Calu3 (cell line): Measurements from ENCODE around the gene SSTR4. TPM values are rescaled to one million over a fixed set of nuclear protein-coding genes. Genes with fewer than 3 reads are reported as not detected.

Source experiments
- BruUV-seq: library from RNA; stranded (reverse); fragments of 400-500 nt; replicated peaks from 2 replicates; lab custom pipeline; 2021; lab: Mats Ljungman, UMichigan
- CTCF ChIA-PET: fragments of 300-600 bp; sonication (Branson Sonifier 250); formaldehyde crosslinking; loops from one replicate; lab custom pipeline; 2022; ENCODE audit warnings: antibody characterized with exemption; lab: Charles Lee
- DNase-seq: peaks from one replicate; pipeline ENCODE4 v3.0.0; 2022
- H3K27ac Mint-ChIP-seq: one replicate; pipeline ENCODE4 v1.8.0; 2022; ENCODE audit warnings: mixed read lengths; ENCODE audit not compliant: unreplicated experiment
- H3K27me3 Mint-ChIP-seq: one replicate; pipeline ENCODE4 v1.8.0; 2022; ENCODE audit warnings: mixed read lengths; ENCODE audit not compliant: unreplicated experiment
- H3K36me3 Mint-ChIP-seq: one replicate; pipeline ENCODE4 v1.8.0; 2022; ENCODE audit warnings: mild to moderate bottlenecking, moderate library complexity, mixed read lengths; ENCODE audit not compliant: insufficient read depth, unreplicated experiment
- H3K4me1 Mint-ChIP-seq: one replicate; pipeline ENCODE4 v1.8.0; 2022; ENCODE audit warnings: mild to moderate bottlenecking, low read depth, mixed read lengths; ENCODE audit not compliant: unreplicated experiment
- H3K4me3 Mint-ChIP-seq: one replicate; pipeline ENCODE4 v1.8.0; 2022; ENCODE audit warnings: mild to moderate bottlenecking, low read depth, moderate library complexity, mixed read lengths; ENCODE audit not compliant: unreplicated experiment
- H3K9me3 Mint-ChIP-seq: one replicate; pipeline ENCODE4 v1.8.0; 2022; ENCODE audit warnings: low read depth, mixed read lengths; ENCODE audit not compliant: unreplicated experiment
- CTCF ChIP-seq: fragments of 200-600 bp; IDR thresholded peaks from one replicate; pipeline ENCODE4 v1.8.0; 2022; ENCODE audit warnings: antibody characterized with exemption; ENCODE audit not compliant: unreplicated experiment
- intact Hi-C: fragments of 100-400 bp; cut with micrococcal nuclease; formaldehyde crosslinking; loops from one replicate; pipeline ENCODE4 v1.10.0; 2022; ENCODE audit not compliant: unreplicated experiment
- total RNA-seq: library from RNA; stranded (reverse); gene quantifications from 2 replicates; pipeline ENCODE4 v1.2.3, GENCODE V29; 2022

SSTR4 gene
- total RNA-seq, 1 experiment from 2014 or later = not detected

GRCh38 chr20:22995923-22996322 lies 39.2 kb upstream of the SSTR4 start:
- CTCF ChIA-PET = no interaction called here
- H3K4me1 Mint-ChIP-seq = no peaks in the 10 kb centered on the region
- DNase-seq = no peak
- TF ChIP-seq CTCF = no peak
- intact Hi-C loops = no loop called here
- H3K27me3 Mint-ChIP-seq = no peaks in the 10 kb centered on the region
- no peak overlapping the region for H3K4me3 Mint-ChIP-seq
- no peak overlapping the region for H3K27ac Mint-ChIP-seq
- H3K9me3 Mint-ChIP-seq = no peaks in the 10 kb centered on the region
- no peaks in the 10 kb centered on the region for H3K36me3 Mint-ChIP-seq
- no TSS peak for BruUV-seq

GRCh38 chr20:22998476-22998875 lies 36.6 kb upstream of the SSTR4 start:
- Mint-ChIP-seq H3K4me3 (no peak overlapping the region), H3K27me3 (no peaks in the 10 kb centered on the region), H3K27ac (no peak overlapping the region), H3K4me1 (no peaks in the 10 kb centered on the region), H3K36me3 (no peaks in the 10 kb centered on the region), H3K9me3 (no peaks in the 10 kb centered on the region)
- no peak for DNase-seq
- CTCF ChIA-PET = no interaction called here
- TF ChIP-seq CTCF = no peak
- intact Hi-C loops = no loop called here
- BruUV-seq = no TSS peak

DNA sequence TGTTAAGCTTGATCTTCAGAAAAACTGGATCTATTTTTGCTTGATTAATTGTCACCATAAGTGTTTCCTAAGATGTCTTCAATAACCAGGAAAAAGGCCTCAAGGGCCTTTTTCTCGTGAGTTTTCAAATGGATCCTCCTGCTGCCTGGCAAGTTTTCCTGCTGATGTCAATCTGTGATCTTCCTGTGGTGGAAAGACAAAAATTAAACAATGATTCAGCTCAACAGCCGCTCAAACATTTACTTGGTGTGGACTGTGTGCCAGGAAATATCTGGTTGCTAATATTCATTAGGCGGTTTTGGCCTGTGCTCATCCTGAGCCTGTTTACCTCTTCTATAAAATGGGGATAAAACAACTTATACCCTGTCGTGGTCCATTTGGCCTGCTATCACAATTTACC lies 35.4 kb upstream of the SSTR4 start:
- no peak overlapping the region for H3K27ac Mint-ChIP-seq
- no peaks in the 10 kb centered on the region for H3K36me3 Mint-ChIP-seq
- H3K27me3 Mint-ChIP-seq = no peaks in the 10 kb centered on the region
- BruUV-seq = no TSS peak
- no peak overlapping the region for H3K4me3 Mint-ChIP-seq
- H3K9me3 Mint-ChIP-seq = no peaks in the 10 kb centered on the region
- DNase-seq = no peak
- intact Hi-C loops = no loop called here
- TF ChIP-seq CTCF = no peak
- CTCF ChIA-PET = no interaction called here
- H3K4me1 Mint-ChIP-seq = no peaks in the 10 kb centered on the region

DNA sequence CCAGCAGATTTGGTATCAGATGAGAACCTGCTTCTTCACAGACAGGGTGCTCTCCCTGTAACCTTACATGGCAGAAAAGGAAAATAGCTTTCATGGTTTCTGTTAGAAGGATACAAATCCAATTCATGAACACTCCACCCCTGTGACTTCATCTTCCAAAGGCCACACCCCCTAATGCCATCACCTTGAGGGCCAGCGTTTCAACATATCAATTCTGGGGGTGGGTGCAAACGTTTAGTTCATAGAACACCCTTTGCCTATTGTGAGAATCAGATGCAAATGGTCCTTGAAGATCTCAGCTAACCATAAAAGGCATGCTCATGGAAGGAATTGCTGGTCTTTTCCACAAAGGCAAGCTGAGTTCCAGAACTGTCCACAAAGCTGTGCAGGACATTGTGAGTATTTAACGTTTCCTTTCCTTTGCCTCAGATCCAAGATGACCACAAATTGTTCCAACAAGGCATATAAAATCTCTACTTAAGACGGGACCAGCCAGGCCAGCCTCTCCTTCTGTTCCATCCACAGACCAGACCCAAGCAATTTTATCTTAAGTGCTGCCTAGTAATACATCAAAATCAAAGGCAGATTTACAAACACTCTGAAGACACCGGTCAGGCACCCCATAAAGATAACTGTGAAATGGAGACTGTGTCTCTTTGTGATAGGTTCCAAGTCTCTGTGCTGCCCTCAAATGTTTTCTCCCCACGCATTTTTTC lies 34.7 kb upstream of the SSTR4 start:
- Mint-ChIP-seq H3K4me3 (no peak overlapping the region), H3K27me3 (no peaks in the 10 kb centered on the region), H3K27ac (no peak overlapping the region), H3K9me3 (no peaks in the 10 kb centered on the region), H3K4me1 (no peaks in the 10 kb centered on the region), H3K36me3 (no peaks in the 10 kb centered on the region)
- intact Hi-C loops = no loop called here
- BruUV-seq = no TSS peak
- DNase-seq = no peak
- CTCF ChIA-PET = no interaction called here
- no peak for TF ChIP-seq CTCF
